Measurements from ENCODE around the gene CHST11.

The CHST11 gene

DNA sequence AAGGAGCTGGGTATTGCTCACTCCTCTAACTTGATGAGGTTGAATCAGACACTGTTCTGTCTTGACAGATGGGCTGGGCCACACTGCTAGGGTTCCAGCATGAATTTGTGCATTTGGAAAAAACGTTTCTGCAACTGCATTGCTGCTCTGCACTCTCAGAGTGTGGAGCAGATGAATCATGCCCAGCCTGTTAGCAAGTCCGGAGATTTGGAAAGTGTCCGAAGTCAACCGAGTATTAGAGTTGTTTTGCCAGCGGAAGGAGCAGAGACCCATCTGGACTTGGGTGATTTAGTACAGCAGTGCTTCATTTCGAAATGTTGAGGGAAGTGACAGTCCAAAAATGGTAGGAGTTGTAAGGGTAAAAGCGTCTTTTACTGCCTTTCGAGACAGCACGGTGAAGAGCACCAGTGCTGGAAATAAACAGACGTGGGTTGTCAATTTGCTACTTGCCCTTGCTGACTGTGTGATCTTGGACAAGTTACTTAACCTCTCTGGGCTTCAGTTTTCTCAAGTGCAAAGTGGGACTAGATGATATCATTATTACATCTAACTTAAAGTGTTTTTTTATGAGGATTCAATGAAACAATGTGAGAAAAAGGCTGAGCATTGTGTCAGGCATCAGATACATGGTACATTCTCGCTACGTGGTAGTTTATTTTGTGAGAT lies 139.5 kb downstream of the CHST11 start:
- no peak overlapping the region for H3K27ac ChIP-seq (ENCODE audit: low read length)
- no peak overlapping the region for H3K4me3 ChIP-seq (ENCODE audit: low read depth in 1 of 2, low read length in 2 of 2)
- no peaks in the 10 kb centered on the region for H3K27me3 ChIP-seq (ENCODE audit: low read depth, low read length)
- no peaks in the 10 kb centered on the region for H3K36me3 ChIP-seq (ENCODE audit: control insufficient read depth in 1 of 2, insufficient read depth in 2 of 2, low read length in 2 of 2)
- H3K9me3 ChIP-seq (ENCODE audit: control insufficient read depth in 1 of 2, low read length in 2 of 2): no peaks in the 10 kb centered on the region
- peaks cover 0 to 3% of the 10 kb centered on the region in 2 donors for H3K4me1 ChIP-seq (ENCODE audit: control insufficient read depth in 1 of 2, insufficient read depth in 2 of 2, low read length in 2 of 2)

DNA sequence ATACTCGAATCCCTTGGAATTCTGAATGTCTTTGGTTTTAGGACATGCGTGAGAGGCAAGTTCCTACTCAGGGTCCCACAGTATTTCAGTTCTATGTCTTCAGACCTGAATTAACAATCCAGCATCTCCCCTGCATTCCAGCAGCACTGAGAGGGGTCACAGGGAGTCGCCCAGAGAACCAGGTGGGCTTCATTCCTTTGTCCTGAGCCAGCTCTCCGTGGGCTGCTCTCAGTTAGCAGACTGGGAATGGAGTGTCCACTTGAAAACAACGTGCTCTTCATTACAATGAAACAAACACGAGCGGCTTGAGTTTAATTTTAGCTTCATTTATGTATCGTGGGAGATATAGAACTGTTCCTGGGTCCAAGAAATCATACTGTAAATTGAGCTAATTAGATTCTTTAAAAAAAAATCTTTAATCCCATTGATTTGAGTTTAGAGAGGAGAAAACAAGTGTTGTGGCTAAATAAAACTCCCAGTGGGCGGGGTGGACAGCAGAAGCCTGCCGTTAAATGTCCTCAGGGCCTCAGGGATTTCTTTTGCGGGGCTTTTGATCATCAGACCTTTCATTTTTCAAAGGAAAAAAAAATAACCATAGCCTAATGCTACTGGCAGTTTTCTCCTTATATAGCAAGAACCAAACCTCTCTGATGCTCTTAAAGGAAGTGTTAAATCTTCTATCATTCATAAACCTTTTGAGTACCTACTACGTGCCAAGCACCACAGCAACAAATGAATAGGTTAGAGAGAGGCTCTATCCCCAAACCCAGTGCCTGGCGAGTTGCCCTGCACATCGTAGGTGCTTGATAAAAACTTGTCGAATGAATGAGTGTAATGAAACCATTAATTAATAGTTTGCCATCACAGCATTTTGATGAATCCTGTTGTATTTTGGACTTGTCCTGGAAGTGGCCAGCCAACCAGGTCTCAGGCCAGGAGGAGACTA lies 140.4 kb downstream of the CHST11 start:
- no peak overlapping the region for H3K4me3 ChIP-seq (ENCODE audit: low read depth in 1 of 2, low read length in 2 of 2)
- no peak overlapping the region for H3K27ac ChIP-seq (ENCODE audit: low read length)
- peaks cover 0 to 3% of the 10 kb centered on the region in 2 donors for H3K4me1 ChIP-seq (ENCODE audit: control insufficient read depth in 1 of 2, insufficient read depth in 2 of 2, low read length in 2 of 2)
- H3K27me3 ChIP-seq (ENCODE audit: low read depth, low read length): no peaks in the 10 kb centered on the region
- H3K36me3 ChIP-seq (ENCODE audit: control insufficient read depth in 1 of 2, insufficient read depth in 2 of 2, low read length in 2 of 2): no peaks in the 10 kb centered on the region
- no peaks in the 10 kb centered on the region for H3K9me3 ChIP-seq (ENCODE audit: control insufficient read depth in 1 of 2, low read length in 2 of 2)

DNA sequence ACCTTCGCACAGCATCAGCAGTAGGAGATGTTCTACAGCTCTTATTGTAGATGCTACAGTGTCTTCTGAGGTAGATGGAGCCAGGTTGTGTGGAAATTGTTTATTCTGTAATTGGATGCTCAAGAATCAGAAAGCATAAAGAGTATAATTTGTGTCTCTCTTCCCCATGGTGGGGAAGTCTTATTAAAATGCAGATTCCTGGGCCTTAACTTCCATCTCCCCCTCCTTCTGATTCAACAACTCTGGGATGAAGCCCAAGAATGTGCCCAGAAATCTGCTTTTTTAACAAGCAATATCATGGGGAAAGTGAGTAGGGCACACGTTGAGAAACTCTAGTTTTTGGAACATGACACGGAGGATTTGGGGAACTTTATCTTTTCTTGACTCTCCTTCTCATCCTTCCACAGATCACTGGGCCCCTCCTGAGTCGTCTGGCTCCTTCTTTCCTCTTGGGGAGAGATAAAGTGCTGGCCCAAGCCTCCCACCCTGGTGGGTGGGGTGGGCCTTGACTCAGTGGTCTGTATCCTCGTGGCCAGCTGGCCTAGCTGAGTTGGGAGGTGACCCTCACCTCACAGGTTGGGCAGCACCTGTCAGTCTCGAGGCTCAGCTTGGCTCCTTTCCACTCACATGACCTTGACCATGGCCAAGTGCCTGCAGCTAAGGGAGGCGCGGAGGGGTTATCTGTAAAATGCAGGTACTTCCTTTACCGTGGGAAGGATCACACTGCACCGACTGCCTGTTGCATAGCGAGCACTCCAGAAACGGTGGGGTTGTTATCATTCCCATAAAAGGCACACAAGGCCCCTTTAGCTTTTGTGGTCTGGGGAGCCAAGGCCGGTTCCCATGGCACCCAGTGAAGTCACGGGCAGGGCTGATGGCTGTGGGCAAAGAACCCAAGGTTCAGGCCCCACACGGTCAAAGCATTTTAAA lies 141.9 kb downstream of the CHST11 start:
- Histone ChIP-seq H3K27ac (ENCODE audit: low read length) (no peak overlapping the region), H3K4me3 (ENCODE audit: low read depth in 1 of 2, low read length in 2 of 2) (no peak overlapping the region), H3K27me3 (ENCODE audit: low read depth, low read length) (no peaks in the 10 kb centered on the region), H3K9me3 (ENCODE audit: control insufficient read depth in 1 of 2, low read length in 2 of 2) (no peaks in the 10 kb centered on the region), H3K4me1 (ENCODE audit: control insufficient read depth in 1 of 2, insufficient read depth in 2 of 2, low read length in 2 of 2) (peaks cover 0 to 4% of the 10 kb centered on the region in 2 donors), H3K36me3 (ENCODE audit: control insufficient read depth in 1 of 2, insufficient read depth in 2 of 2, low read length in 2 of 2) (no peaks in the 10 kb centered on the region)

DNA sequence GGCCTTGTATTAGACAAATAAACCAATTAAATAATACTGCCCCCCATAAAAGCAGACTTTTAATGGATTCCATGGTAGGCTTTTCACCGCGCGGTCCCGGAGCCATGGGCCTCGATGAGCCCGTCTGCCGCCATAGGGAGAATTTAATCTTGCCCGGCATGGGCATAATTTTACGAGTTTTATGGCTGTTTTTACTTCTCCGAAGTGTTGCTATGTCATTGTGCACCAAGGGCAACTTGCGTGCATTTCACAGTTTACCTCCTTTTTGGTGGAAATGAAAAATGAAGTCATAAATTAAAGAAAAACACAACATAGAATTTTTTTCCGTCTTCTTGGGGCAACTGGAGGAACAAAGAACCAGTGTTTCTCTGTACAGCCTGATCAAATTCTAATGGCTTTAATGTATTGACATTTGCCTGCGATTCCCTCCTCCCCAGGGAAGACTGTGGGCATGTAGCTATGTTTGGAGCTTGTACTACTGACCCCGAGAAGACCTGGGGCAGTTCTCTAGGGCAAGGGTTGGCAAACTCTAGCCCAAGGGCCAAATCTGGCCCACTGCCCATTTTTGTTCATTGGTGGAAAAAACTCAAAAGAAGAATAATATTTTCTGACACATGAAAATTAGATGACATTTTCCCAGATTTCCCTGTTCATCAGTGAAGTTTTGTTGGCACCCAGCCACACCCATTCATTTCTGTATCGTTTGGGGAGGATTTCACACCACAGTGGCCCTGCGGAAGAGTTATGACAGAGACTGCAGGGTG lies 142.7 kb downstream of the CHST11 start:
- Histone ChIP-seq H3K27me3 (ENCODE audit: low read depth, low read length) (no peaks in the 10 kb centered on the region), H3K36me3 (ENCODE audit: control insufficient read depth in 1 of 2, insufficient read depth in 2 of 2, low read length in 2 of 2) (no peaks in the 10 kb centered on the region), H3K9me3 (ENCODE audit: control insufficient read depth in 1 of 2, low read length in 2 of 2) (no peaks in the 10 kb centered on the region), H3K4me3 (ENCODE audit: low read depth in 1 of 2, low read length in 2 of 2) (no peak overlapping the region), H3K4me1 (ENCODE audit: control insufficient read depth in 1 of 2, insufficient read depth in 2 of 2, low read length in 2 of 2) (peaks cover 0 to 8% of the 10 kb centered on the region in 2 donors), H3K27ac (ENCODE audit: low read length) (no peak overlapping the region)

- Histone ChIP-seq H3K27me3 (ENCODE audit: low read depth, low read length) (no peaks in the 10 kb centered on the region), H3K36me3 (ENCODE audit: control insufficient read depth in 1 of 2, insufficient read depth in 2 of 2, low read length in 2 of 2) (no peaks in the 10 kb centered on the region), H3K4me3 (ENCODE audit: low read depth in 1 of 2, low read length in 2 of 2) (no peak overlapping the region), H3K4me1 (ENCODE audit: control insufficient read depth in 1 of 2, insufficient read depth in 2 of 2, low read length in 2 of 2) (peaks cover 0 to 8% of the 10 kb centered on the region in 2 donors), H3K27ac (ENCODE audit: low read length) (no peak overlapping the region), H3K9me3 (ENCODE audit: control insufficient read depth in 1 of 2, low read length in 2 of 2) (no peaks in the 10 kb centered on the region)
Measured at GRCh38 chr12:104600036-104600712, 143.4 kb downstream of the CHST11 start.

- no peaks in the 10 kb centered on the region for H3K27me3 ChIP-seq (ENCODE audit: low read depth, low read length)
- H3K4me3 ChIP-seq (ENCODE audit: low read depth in 1 of 2, low read length in 2 of 2): no peak overlapping the region
- H3K9me3 ChIP-seq (ENCODE audit: control insufficient read depth in 1 of 2, low read length in 2 of 2): no peaks in the 10 kb centered on the region
- no peak overlapping the region for H3K27ac ChIP-seq (ENCODE audit: low read length)
- no peaks in the 10 kb centered on the region for H3K36me3 ChIP-seq (ENCODE audit: control insufficient read depth in 1 of 2, insufficient read depth in 2 of 2, low read length in 2 of 2)
- H3K4me1 ChIP-seq (ENCODE audit: control insufficient read depth in 1 of 2, insufficient read depth in 2 of 2, low read length in 2 of 2): peaks cover 0 to 5% of the 10 kb centered on the region in 2 donors
Measured at GRCh38 chr12:104600790-104601739, 144.3 kb downstream of the CHST11 start.

GRCh38 chr12:104602406-104602805 lies 145.7 kb downstream of the CHST11 start:
- Histone ChIP-seq H3K36me3 (ENCODE audit: control insufficient read depth in 1 of 2, insufficient read depth in 2 of 2, low read length in 2 of 2) (no peaks in the 10 kb centered on the region), H3K27ac (ENCODE audit: low read length) (no peak overlapping the region), H3K4me1 (ENCODE audit: control insufficient read depth in 1 of 2, insufficient read depth in 2 of 2, low read length in 2 of 2) (peaks cover 0 to 5% of the 10 kb centered on the region in 2 donors), H3K27me3 (ENCODE audit: low read depth, low read length) (no peaks in the 10 kb centered on the region), H3K4me3 (ENCODE audit: low read depth in 1 of 2, low read length in 2 of 2) (no peak overlapping the region), H3K9me3 (ENCODE audit: control insufficient read depth in 1 of 2, low read length in 2 of 2) (no peaks in the 10 kb centered on the region)

DNA sequence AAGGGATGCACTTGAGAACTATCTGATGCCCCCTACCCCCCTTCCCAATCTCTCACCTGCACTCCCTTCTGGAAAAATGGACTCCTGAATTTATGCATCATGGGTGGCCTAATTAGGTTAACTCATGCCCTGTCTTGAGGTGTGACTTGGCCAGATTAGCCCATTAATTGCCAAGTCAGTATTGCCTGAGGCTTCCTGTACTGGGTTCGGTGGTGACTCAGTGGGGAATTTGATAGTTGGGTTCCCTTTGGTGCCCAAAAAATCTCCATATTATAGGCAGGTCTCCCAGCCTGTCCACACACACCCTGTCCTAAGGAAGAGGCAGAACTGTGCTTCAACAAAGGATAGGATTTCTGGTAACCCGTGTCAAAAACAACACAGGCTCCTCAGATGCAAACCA lies 146.1 kb downstream of the CHST11 start:
- Histone ChIP-seq H3K4me3 (ENCODE audit: low read depth in 1 of 2, low read length in 2 of 2) (no peak overlapping the region), H3K27me3 (ENCODE audit: low read depth, low read length) (no peaks in the 10 kb centered on the region), H3K27ac (ENCODE audit: low read length) (no peak overlapping the region), H3K36me3 (ENCODE audit: control insufficient read depth in 1 of 2, insufficient read depth in 2 of 2, low read length in 2 of 2) (no peaks in the 10 kb centered on the region), H3K4me1 (ENCODE audit: control insufficient read depth in 1 of 2, insufficient read depth in 2 of 2, low read length in 2 of 2) (peaks cover 0 to 5% of the 10 kb centered on the region in 2 donors), H3K9me3 (ENCODE audit: control insufficient read depth in 1 of 2, low read length in 2 of 2) (no peaks in the 10 kb centered on the region)

DNA sequence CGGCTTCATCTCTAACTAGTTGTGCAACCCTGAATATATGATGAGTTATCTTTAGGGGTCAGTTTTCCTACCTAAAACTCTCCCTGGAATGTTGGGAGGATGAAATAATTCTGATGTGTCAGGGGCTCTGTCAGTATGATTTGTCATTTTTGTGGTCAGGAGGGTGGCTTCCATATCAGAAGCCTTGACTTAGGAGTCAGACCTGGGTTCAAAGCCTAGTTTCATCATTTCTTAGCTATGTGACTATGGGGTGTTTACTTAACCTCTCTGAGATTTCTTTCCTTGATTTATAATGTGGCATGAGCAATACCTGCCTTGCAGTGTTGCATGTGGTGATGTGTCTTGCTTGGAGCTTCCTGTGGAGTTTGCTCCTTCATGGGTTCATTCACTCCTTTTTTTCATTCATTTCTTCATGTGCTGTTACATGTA lies 146.8 kb downstream of the CHST11 start:
- Histone ChIP-seq H3K4me3 (ENCODE audit: low read depth in 1 of 2, low read length in 2 of 2) (no peak overlapping the region), H3K4me1 (ENCODE audit: control insufficient read depth in 1 of 2, insufficient read depth in 2 of 2, low read length in 2 of 2) (peaks cover 0 to 5% of the 10 kb centered on the region in 2 donors), H3K27ac (ENCODE audit: low read length) (peak overlapping the region; percentile 60), H3K9me3 (ENCODE audit: control insufficient read depth in 1 of 2, low read length in 2 of 2) (no peaks in the 10 kb centered on the region), H3K36me3 (ENCODE audit: control insufficient read depth in 1 of 2, insufficient read depth in 2 of 2, low read length in 2 of 2) (no peaks in the 10 kb centered on the region), H3K27me3 (ENCODE audit: low read depth, low read length) (no peaks in the 10 kb centered on the region)
